ENCODE data around the gene ZNF175.

The ZNF175 gene

DNA sequence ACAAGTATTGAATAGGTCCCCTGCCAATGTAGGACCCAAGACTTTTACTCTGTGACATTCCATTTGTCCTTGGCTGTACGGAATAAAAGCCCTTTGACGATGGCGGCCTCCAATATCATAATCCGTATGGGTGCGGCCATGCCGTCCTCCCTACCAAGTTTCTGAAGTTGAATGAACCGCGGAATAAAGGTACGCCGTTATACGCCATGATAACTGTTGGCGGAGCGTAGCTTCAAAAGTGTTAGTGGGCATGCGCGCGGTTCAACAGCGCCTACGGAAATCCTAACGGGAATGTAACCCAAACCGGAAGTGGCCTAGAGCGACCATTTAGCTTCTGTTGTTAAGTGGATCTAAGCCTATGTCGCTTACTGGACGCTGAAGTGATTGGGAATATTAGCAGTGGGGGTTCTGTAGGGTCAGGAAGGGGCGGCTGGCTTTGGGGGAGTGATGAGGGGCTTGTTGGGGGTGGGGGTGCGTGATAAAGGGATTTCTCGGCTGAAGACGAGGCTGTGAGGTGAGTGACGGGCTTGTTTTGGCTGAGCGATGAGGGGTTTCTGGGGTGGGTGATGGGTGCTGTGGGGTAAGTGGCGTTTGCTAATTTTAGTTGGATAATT lies at the start of gene ZNF175:
Gene ZNF175 (plus strand): TSS at position 322 of the 614 bp plus-strand sequence. CDS start 2,047 bp downstream, outside the sequence.
- DNase-seq: peak; percentile 93

DNA sequence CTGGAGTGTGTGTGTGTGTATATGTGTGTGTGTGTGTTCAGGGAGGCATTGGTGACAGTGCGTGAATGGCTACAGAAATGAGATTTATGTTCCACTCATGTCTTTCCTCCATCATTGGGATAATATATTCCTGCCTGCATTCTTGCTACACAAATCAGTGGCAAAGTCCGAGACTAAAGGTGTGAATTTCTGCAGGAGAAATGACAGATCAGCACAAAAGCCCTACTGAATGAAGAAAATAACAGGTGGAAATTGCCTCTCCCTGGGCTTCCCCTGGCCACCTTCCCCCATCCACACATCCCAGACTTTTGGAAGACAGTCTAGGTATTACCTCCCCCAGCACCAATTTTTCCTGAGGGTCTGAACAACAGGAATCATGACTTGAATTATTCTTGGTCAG lies 49.7 kb upstream of the ZNF175 start:
- DNase-seq: no peak

DNA sequence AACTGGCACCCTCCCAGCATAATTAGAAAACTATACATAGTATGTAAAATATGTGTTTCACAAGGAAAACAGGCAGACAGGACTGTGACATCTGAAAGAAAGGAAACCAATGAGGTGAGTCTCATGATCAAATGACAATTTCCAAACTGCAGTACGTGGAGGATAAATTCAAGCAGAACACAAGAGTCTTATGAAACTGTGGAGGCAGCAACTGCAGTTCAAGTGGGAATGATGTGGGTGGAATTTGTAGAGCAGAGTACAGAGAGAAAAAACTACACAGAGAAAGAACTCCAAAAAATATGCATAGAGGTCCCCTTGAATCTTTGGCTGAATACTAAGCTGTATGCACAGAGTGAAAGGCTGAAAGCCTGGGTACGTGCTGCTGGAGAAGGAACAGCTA lies 49.3 kb upstream of the ZNF175 start:
- DNase-seq: no peak

DNA sequence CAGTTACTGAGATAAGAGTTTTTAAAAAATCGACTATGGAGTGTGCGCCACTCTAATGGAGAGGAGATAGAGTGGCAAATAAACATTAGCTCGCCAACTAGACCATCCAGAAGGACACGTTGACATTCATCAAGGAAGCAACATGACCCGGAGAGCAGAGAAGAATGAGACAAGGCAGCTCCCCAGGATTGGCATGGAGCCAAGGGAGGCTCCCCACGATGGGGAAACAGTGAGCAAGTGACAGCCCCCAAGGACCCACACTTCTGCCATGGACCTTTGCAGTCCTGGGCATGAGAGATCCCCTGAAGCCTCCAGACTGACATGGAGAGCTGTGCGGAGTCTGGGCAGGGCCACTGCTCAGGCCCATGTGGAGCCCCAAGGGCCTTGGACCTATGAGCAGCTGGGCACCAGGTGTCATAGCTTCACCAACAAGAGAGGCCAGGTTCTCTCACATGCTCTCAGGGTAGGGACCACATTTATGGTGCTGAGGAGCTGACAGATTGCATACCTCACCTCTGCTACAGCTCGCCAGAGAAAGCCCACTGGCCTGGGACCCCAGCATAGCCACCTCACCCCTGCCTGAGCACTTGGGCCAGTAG lies 46.3 kb upstream of the ZNF175 start:
- no peak for DNase-seq

DNA sequence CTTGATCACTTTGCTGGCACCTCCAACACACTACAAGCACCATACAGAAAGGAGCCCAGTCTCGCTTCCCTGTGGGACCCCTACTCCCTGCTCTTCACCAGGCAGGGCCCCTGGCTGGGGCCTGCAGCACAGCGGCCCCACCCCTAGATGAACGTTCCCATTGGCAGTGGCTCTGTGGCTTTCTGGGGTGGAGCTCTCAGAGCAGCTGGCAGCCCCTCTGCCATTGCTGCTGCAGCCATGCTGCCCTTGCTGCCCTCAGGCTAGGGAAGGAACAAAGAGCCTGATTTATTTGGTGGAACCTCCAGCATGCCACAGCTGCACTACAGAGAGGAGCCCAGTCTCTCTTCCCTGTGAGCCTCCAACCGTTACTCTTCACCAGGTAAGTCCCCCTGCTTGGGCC lies 45.4 kb upstream of the ZNF175 start:
- no peak for DNase-seq

DNA sequence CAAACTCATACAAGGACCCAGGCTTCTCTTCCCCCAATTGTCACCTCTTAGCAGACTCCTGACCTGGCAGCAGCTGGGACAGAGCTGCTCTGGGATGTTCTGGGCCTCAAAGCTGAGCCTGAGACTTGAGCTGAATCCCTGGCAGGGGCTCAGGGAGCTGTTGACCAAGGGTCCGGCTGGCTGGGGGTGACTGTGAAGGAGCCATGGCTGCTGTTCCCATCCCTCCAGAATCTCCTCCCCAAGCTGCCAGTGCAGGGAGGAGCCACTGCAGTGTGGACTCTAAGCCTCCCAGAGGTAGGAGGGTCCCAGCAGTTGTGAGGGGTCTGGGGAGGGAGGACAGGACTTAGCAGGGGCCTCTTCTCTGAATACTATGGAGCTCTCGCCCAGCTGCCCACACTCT lies 41.8 kb upstream of the ZNF175 start:
- no peak for DNase-seq

DNA sequence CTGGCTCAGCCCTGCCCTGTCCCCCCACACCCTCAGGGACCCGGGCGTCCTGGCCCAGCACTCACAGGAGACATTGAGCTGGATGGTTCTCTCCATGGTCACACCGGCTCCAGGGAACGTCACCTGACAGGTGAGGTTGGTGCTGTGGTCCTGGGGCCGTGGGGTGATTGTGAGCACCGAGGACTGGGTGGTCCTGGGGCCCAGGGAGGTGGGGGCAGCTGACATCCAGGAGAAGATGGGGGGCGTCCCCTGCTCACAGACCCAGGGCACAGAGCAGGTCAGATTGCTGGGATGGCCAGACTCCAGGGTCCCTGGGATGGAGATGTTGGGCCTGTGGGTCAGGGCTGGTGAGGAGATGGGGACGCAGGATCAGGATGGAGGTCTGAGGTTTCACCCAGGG lies 40.5 kb upstream of the ZNF175 start:
- DNase-seq: no peak

DNA sequence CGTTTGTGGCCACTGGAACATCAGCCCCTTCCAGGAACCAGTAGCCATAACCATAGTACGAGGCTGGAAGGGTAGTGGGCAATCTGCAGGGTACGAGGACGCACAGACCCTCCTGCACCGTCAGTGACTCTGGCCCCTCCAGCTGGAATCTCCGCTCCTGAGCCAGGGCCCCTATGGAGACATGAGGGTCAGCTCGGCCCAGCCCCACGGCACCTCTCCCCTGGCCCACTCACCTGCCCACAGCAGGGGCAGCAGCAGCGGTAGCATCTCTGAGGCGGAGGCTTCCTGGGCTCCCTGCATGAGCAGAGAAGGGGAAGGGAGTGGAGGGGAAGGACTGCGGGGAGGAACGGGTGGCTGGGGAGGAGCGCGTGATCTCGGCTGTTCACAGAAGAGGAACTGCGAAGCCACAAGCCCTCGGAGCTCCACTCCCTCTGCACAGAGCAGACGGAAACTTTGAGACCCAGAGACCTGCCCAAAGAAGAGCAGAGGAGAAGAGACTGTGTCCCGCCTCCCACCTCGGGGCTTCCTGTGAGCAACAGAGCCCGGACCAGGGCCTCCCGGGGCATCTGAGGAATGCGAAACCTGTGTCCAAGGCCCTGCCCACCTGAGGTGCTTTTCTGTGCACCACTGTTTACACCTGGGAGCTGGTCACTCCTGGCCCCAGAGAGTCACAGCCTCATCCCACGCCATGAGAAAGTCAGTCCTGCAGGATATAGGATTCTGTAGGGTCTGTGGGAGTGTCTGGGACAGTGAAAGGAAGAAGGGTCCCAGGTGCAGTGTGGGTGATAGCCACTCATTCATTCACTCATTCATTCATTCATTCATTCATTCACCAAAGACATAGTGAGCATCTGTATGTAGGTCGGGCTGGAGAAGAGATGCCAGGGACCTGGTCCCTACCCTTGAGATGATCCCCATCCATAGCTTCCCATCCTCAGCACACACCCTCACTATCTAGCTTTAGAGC lies 39.5 kb upstream of the ZNF175 start, which contains the start of gene SIGLEC6:
Gene SIGLEC6 (minus strand): TSS at position 322 of the 967 bp plus-strand sequence. CDS start 22 bp downstream, at position 300.
- no peak for DNase-seq

DNA sequence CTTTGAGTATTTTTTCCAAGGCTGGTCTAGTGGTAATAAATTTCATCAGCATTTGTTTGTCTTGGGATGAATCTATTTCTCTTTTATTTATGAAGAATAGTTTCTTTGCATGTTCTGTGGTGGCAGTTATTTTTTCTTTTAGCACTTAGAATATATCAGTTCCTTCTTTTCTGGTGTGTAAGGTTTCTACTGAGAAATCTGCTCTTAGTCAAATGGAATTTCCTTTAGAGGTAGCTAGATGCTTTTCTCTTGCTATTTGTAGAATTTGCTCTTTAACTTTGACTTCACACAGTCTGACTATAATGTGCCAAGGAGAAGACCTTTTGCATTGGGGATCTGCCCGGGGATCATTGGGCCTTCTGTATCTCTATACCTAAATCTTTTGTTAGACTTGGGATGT lies 35.5 kb upstream of the ZNF175 start:
- DNase-seq: no peak

DNA sequence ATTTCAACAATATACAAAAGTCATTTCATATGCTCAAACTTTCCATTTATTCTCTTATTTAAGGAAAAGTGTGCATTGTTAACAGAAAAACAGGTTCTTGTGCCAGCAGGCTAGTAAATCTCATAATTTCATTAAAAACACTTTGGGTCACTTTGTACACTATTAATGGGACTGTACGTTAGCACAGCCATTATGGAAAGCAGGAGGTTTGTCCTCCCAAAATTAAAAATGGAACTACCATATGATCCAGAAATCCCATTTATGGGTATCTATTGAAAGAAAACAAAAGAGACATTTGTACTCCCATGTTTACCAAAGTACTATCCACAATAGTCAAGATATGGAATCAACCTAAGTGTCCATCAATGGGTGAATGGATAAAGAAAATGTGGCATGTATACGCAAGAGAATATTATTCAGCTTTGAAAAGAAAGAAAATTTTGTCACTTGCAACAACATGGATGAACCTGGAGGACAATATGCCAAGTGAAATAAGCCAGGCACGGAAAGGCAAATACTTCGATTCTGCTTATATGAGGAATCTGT lies 31.2 kb upstream of the ZNF175 start:
- no peak for DNase-seq

DNA sequence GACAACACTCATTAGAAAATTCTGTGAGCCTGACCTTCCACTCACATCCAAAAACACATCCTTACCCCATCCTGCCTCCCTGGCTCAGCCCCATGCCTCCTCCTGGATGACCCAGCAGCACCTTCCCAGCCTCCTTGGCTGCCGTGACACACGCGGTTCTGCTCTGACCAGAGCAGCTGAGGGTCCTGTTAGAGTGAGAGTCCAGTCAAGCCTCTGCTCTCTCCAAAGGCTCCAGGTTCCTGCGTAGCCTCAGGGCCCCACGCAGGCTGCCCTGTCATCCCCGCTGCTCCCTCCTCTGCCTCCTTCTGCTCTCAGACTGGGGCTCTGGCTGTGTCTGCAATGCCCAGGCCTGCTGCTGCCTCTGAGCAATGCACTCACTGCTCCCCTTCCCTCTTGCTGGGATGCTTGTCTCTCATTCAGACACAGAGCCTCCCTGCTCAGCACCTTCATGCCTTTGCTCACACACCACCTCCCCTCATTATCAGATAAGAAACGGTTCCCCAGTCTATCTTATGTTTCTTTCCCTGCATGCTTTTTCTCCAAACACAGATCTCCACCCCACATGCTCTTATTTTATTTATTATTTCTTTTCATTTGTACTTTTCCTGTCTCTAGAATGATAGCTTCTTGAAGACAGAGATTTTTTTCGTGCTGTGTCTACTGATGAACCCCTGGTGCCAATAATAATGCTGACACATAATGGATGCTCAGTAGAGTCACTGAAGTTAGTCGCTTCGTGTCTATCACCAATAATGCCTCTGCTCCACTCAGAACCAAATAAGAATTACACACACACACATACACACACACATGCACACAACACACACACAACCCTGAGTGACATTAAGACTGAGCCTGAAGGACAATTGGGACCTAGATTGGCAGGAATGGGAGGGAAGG lies 29.4 kb upstream of the ZNF175 start:
- no peak for DNase-seq

DNA sequence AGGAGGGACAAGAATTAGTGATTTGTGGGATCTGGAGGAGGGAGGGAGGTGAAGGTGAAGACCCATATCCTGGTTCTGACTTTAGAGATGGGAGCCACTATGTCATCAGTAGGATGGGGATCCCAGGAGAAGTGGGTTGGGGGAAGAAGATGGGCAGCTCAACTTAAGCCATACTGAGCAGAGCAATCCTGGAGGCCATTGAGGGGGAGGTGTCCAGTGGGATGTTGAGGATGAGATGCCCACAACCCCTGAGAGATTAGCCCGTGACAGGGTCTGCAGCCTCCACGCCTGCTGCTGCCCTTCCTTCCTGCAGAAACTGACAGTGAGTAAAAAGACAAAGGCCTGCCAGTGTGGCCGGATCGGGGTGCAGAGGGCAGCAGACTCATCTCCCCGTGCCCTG lies 28.4 kb upstream of the ZNF175 start:
- no peak for DNase-seq

DNA sequence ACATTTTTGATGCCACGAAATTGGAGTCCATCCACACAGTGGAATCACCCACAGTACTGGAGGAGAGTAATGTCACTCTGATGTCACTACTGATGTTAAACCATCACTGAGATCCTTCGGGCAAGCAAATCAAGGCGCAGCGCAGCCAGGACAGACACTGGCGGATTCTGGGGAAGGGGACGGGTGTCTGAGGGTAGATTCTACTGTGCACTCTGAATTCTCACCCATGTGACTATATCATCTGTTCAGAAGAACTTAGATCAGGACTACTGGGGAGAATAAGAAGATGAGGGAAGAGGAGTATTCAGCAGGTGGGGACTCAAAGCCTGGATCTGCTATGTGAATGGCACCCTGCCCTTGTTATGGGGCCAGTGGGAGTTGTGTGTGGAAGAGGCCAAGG lies 27.0 kb upstream of the ZNF175 start:
- DNase-seq: no peak

DNA sequence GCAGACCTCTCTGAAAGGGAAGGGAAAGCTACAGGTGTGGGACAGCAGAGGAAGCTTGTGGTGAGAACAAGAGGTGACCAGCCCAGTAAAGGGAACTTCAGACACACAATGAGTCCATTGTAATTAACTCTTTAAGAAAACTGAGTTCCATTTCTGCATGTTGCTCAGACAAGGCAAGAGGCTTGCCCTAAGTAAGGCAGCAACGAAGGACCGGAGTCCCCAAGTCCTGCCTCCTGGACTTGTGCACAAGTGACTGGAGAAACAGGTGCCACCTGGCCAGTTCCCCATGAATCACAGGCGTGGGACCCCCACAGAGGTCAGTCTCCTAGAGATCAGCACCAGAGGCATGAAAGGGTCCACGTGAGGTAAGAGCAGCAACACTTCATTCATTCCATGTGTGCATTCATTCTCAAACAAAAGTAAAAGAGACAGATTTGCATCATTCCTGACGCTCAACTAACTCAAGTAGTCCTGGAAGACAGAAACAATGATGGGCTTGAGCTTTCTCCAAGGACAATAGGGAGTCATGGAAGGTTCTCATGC lies 24.9 kb upstream of the ZNF175 start:
- DNase-seq: no peak

DNA sequence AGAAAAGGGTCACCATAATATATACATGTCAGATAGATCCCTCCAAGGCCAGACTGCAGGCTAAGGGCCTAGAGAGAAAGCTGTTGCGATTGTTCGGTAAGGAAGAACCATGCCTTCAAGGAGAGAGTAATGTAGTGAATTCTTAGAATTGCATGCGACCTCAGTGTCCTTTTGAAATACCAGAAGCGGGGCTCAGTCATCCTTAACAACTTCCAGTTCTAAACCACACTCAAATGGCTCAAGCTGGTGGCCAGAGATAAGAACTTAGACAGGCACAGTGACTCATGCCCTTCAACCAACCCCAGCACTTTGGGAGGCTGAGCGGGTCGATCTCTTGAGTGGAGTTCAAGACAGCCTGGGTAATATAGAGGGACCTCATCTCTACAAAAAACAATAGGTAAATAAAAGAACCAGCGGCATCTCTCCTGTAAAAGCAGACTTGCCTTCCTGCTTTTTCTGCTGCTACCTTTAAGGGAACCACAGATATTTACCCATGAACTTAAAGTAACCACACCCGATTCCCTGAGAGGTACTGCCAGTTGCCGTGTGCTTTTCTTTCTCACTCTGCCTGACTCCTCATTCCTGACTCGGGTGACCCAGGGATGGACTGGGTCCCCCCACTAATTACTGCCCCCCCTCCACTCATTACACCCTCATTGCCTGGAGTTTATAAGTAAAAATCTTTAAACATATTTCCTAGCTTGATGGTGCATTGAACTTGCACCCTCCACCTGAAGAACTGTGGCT lies 24.3 kb upstream of the ZNF175 start:
- no peak for DNase-seq

DNA sequence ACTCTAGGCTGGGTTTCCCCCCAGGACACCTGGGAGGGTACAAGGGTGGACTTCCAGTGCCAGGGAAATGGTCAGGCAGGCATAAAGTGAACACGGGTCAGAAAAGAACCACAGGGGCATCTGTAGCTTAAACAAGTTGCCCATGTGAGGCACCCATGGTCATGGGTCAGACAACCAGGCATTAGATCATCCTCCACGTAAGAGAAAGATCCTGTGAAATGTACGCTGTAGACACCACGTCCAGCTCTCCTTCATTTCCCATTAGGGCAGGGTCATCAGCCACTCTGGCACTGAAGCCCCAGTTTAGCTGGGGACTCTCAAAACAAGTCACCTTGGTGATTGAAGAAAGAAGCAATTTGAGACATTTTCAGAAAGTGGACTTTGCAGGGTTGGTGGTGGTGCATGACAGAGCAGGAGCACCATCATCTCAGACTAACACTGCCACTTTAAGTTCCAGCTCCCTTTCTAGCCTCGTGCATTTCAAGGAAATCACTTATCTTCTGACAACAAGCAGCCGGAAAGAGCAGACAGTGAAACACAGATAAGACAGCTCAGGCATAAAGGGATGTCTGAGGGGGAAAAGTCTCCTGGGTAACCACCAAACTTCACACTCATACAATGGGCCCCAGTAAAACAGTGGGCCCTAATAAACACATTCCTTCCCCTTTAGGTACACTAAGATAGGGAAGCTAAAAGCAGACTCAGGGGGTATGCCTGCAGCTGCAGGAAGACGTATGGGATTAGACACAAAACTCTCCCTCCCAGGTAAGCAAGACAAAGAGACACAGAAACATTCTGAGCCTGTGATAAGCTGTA lies 23.5 kb upstream of the ZNF175 start:
- DNase-seq: no peak

DNA sequence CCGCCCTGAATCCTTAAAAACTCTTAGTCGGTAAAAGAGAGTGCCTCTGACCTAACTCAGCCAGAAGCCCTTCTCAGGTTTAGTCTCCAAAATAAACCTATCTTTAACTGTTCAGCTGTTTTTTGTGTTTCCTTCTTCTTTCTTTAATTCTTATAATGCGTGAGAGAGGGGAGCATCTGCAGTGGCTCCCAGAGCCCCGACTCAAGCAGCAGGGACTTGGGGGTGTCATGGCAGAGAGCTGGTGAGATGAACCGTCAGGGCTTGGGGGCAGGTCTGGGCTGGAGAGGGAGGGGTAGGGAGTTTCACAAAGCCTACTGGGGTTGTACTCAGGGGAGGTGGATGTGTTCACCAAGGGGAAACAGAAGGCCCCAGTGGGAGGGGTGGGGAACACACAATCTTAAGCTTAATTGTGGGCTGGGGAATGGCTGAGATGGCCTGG lies 22.9 kb upstream of the ZNF175 start:
- DNase-seq: no peak

DNA sequence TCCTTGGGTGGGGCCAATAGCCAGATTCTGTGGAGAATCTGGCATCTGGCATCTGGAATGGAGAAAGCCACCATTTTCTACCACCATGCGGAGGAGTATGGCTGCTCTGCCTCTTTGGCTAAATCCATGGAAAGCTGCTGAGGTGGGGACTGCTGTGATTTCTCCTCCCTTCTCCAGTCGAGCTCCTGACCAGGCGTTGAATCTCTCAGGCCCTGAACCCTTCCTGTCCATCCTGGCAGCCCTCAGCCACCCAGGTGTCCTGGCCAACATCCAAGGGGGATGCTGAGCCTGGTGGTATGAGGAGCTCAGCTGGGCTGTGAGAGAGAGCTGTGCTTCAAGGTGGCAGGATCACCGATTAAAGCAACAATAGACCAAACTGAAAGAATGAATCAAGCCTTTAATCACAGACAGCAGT lies 22.2 kb upstream of the ZNF175 start:
- DNase-seq: no peak

DNA sequence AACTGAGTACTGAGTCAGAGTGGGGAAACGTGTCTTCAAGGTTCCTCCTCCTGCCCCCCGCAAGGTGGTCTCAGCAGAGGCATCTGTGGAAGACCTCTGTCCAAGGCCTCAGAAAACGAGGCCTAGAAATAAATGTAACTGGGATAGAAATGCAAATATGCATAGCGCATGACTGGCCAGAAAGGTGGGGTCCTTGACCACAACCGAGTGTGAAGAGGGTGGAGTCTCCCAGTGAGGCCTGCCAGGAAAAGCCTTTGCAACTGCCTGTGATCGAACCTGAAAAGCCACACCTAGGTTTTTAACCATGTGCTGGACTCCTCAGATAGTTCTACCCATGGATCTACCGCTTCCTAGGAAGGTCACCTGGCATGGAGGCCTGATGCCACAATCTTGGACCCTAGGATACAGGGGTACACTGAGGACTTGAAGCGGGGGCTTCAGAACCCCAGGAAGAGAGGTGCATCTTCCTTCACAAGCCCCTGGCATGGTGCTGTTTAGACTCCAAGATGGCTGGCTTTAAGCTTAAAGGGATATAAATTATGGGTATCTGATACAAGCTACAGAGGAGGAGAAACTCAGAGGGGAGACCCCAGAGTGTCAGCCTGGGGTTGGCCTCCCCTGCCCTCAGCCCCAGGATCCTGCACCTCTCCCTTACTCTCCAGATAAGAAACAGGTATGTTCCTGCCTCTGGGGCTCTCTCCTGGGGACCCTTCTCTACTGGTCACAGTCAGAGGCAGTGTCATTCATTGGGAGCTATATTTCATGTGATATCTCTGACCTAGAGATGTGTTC lies 21.4 kb upstream of the ZNF175 start:
- no peak for DNase-seq
